Stimulated activated CD8-positive, alpha-beta memory T cell treated with anti-CD3 and anti-CD28 coated beads, Interleukin-4, amount 100 ng/mL, for 1 hour (primary cell): Measurements from ENCODE around the gene PGA3.
A peak's percentile ranks its signal among the peaks of the same experiment; 100 is the strongest.
"Not testable (repeated sequence)": the region's sequence is repeated elsewhere in the genome, so short reads cannot be mapped to it uniquely, and the experiment has no call there.

Experiments
- DNase-seq, 2 donors: peaks; one replicate each; pipeline ENCODE4 v3.0.0-alpha.2; 2020; ENCODE audit warnings: low read depth in 2 of 2, low spot score in 1 of 2

Gene PGA3

GRCh38 chr11:61202950-61203746, at the start of gene PGA3:
PGA3 (plus strand) TSS chr11:61203515; CDS start chr11:61203565, 50 bp downstream.
- not testable (repeated sequence) for DNase-seq

DNA sequence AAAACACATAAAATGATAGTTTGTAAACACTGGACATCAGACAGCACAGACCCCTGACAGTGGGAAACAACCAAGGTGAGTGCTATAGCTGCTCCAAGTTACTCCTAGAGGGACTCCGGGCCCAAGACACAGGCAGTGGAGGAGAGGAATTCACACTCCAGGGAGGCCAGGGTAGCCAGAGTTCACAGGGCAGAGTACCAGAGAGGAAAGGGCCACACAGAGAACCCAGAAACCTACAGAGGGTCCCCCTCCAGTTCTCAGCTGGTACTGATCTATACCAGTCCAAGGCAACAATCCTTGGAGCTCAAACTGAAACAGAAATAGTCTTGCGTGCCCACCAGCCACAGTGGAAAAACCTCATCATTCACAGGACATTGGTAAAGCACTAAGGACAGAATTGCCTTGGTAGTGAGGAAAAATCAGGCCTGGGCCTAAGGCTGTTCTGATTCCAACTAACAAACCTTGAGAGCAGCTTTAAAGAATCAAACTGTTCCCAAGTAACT, 49.7 kb upstream of the PGA3 start:
- DNase-seq: no peak

DNA sequence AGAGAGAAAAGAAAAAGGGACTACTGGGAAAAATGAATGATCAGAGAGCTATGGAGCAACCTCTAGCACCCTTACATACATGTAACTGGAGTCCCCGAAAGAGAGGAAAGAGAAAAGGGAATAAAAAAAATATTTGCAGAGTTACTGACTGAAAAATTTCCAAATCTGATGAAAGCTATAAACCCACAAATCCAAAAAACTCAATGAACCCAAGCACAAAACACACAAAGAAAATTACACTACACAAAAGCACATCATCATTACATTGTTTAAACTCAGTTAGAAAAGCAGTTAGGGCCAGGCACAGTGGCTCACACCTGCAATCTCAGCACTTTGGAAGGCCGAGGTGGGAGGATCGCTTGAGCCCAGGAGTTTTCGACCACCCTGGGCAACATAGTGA, 48.8 kb upstream of the PGA3 start:
- no peak for DNase-seq

- DNase-seq: no peak
These were observed 48.0 kb upstream of the PGA3 start for GRCh38 chr11:61155312-61155711.

- DNase-seq: no peak
These were observed 47.6 kb upstream of the PGA3 start for GRCh38 chr11:61155741-61156140.

- DNase-seq: no peak
These were observed 45.6 kb upstream of the PGA3 start for GRCh38 chr11:61157743-61158142.

DNA sequence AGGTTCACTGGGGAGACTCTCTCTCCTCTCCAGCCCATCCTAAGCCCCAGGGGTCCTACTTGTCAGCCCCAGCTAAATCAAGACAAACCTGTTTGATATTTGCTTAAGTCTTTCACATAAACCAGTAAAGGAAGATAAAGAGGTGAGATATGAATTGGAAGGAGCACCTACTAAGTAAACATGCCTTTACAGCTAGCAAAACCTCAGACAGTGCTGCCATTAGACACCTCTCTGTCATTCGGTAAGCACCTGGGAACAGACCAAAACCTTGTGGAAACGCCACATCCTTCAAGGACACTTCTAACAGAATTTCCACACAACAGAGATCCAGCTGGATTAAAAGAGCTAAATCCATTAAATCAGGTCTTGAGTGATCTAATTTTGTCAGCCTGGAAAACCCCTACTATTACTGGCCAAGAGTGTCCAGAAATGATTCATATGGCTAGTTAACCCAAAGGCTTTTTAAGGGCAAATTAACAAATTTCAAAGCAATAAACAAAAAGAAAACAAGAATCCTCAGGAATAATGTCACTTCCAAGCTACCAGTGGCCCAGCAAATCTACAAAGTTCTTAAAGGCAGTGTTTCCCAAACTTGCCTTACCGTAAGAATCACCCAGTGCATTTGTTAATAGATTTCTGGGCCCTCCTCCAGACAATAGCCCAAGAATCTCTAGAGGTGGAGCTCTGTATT, 44.5 kb upstream of the PGA3 start:
- DNase-seq: no peak

DNA sequence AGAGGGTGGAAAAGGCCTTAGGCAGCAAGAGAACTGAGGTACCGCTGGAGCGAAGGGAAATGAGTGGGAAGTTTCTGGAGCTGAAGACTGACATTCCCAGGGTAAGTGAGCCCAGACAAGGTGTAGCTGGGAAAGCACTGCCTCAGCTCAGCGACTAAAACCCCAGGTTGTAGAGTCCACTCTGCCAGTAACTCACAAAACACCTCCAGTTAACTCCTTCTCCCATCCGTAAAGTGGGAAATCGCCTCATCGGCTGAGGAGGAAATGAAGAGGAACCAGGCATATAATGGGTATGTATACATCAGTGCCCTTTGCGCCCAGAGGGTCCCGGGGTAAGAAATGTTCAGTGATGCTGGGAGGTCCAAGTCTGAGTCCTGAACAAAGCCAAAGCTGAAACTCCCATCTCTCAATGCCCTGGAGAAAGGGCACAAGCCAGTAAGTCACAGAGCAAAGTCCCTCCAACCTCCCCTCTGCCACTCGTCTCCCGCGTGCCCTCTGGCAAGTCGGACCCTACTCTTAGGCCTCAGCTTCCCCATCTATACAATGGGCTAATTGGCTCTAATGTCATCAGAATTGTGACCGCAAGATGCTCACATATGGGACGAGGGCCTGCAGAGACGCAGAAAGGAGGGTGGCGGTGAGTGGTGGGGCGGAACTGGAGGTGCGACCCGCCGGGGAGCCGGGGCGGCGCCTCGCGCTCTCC, 42.7 kb upstream of the PGA3 start:
- DNase-seq: no peak

DNA sequence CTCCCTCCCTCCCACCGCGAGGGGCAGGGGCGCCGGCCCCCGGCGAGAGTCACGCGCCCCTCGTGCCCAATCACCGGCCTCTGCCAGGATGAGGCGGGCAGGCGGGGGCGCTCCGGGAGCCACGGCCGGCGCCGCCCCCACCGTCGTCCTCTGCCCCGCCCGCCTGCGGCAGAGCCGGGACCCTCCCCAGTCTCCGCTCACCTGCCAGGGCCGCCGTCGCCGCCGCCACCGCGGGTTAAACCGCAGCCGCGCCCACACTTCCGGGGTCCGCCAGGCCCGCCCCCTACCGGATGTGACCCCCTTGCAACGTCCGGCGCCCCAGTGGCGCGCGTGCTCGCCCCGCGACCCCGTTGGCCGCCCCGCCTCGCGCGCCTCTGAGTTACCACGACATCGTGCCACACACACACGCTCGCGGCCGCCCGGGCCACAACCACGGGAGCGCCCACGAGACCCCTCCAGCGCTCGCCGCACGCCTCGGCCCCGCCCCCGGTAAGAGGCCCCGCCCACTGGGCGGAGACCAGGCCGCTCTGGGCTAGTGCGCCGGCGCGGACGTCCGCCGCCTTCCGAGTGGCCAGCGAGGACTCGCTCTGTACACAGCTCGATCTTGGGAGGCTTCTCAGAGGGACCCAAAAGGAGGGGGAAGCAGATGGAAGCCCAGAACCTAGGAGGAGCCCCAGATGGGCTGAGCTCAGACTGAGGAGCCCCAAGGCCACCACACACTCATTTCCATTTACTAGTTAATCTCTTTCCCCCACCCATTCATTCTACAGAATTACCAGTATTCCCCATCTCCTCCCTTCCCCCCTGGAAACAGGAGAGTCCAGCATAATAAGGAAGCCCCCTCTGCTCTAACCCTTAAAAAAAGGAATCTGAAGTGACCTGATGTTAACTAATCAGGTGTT, 41.9 kb upstream of the PGA3 start, which contains the start of gene VPS37C:
VPS37C (minus strand) TSS at position 237 of the 902 bp plus-strand sequence. CDS start 22,597 bp downstream, outside the sequence.
- peak; percentile 78 to 88 for DNase-seq

- no peak for DNase-seq
These were observed 41.0 kb upstream of the PGA3 start for GRCh38 chr11:61162092-61162941.

DNA sequence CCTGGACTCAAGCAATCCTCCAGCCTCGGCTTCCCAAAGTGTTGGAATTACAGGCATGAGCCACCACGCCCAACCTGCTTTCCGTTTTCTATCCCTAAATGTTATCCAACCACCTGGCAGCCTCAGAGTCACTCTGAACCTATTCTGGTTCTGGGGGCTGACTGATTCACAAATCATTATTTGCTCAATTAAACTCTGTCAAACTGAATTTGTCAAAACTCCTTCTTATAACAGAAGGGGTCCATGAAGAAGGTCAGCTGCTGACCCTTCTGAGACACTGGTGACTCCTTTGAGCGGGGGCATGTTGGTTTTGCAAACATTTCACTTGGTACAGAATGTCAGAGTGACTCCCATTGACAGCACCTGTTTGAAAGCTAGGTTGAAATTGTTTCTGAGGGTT, 40.3 kb upstream of the PGA3 start:
- DNase-seq: no peak

DNA sequence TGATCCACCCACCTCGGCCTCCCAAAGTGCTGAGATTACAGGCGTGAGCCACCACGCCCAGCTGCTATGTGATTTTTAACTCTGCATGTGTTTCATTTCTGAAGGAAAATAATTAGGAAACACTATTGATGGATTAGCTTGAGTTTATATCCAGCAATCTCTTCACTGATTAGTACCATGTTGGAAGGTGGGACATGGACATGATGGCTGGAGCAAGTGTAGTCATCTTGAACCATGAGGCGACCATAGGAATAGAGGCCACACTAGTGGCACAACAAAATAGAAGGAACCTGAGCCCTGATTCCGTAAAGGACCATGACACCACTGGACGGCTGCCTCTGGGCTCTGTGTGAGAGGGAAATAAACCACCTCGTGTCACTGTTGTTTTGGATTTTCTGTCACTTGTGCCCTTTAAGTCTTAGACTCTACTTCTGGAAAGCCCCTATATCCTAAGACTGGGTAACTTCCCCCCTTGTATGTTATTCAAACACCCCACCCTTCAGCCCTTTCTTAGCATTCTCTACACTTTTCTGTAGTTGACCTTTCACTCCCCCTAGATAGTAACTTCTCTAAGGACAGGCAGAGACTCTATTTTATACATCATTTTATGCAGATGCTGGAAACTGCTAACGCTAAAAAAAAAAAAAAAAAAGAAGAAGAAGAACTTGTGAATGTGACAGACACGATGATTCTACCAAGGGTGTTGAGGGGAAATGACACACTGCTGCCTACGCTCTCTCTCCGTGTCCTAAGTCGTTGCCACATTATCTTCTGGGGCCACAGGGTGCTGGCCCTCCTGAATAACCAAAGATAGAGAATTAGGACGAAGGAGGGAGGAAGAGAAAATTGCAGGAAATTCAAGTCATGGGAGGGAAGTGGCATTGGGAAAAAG, 39.4 kb upstream of the PGA3 start:
- no peak for DNase-seq

- no peak for DNase-seq
These were observed 38.5 kb upstream of the PGA3 start for GRCh38 chr11:61164606-61165424.

GRCh38 chr11:61165785-61166184, 37.5 kb upstream of the PGA3 start:
- DNase-seq: not testable (repeated sequence)

- DNase-seq: not testable (repeated sequence)
These were observed 37.0 kb upstream of the PGA3 start for GRCh38 chr11:61166331-61166730.

GRCh38 chr11:61168042-61168688, 35.1 kb upstream of the PGA3 start:
- no peak for DNase-seq

DNA sequence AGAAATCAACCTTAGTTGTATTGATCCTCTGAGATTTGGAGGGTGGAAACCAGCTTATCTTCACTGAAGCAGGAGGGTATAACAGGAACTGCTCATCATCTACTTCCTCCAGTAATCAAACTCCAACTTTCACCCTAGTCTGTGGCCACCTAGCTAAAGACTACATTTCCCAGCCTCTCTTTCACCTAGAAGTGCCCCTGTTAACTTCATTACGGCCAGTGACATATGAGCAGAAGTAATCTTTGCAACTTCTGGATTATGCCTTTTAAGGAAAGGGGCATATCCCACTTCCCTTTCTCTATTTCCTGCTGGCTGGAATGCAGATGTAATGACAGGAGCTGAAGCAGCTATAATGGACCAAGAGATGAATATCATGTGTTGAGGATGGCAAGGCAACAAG, 34.5 kb upstream of the PGA3 start:
- no peak for DNase-seq
